Measurements from ENCODE around the gene LANCL2. TPM values are rescaled to one million over a fixed set of nuclear protein-coding genes. Genes with fewer than 3 reads are reported as not detected.

LANCL2 gene
- total RNA-seq, 4 donors from 2014 or later, result 14.5 to 32.5 (median 24.3) TPM

GRCh38 chr7:55439627-55440026, 74.5 kb downstream of the LANCL2 start:
- no peaks in the 10 kb centered on the region for H3K9me3 ChIP-seq

GRCh38 chr7:55440040-55440690, 75.0 kb downstream of the LANCL2 start:
- no peaks in the 10 kb centered on the region for H3K36me3 ChIP-seq
- no peak overlapping the region for H3K4me3 ChIP-seq (replicated peaks in 1 of 3)
- intact Hi-C loops (cut with DNase I), result no loop called here
- no peak for DNase-seq
- no peaks in the 10 kb centered on the region for H3K27me3 ChIP-seq
- WGBS, 2 donors, result 83 to 86% methylated on average over 13 of the region's 13 CpGs
- H3K4me1 ChIP-seq, result no peaks in the 10 kb centered on the region
- TF ChIP-seq POLR2A (IDR thresholded peaks at IDR 0.05) (no peak), CTCF (IDR thresholded peaks at IDR 0.05) (no peak)
- no peaks in the 10 kb centered on the region for H3K9me3 ChIP-seq
- H3K27ac ChIP-seq, result no peak overlapping the region

More at GRCh38 chr7:55439627-55440026, 74.5 kb downstream of the LANCL2 start:
- no peak overlapping the region for H3K4me3 ChIP-seq (replicated peaks in 1 of 3)
- H3K27me3 ChIP-seq, result no peaks in the 10 kb centered on the region
- intact Hi-C loops (cut with DNase I), result loop anchor here (10.0 kb wide), 1 partner anchor 155 kb away; no protein-coding TSS in a partner anchor
- H3K27ac ChIP-seq, result no peak overlapping the region
- TF ChIP-seq CTCF (IDR thresholded peaks at IDR 0.05) (no peak), POLR2A (IDR thresholded peaks at IDR 0.05) (no peak)
- H3K36me3 ChIP-seq, result no peaks in the 10 kb centered on the region
- DNase-seq, result no peak
- no peaks in the 10 kb centered on the region for H3K4me1 ChIP-seq
- 59 to 69% methylated on average over 10 of the region's 10 CpGs for WGBS, 2 donors

GRCh38 chr7:55441002-55441401, 75.9 kb downstream of the LANCL2 start:
- Histone ChIP-seq H3K27me3 (no peaks in the 10 kb centered on the region), H3K27ac (no peak overlapping the region), H3K36me3 (no peaks in the 10 kb centered on the region), H3K9me3 (no peaks in the 10 kb centered on the region), H3K4me3 (replicated peaks in 1 of 3) (no peak overlapping the region), H3K4me1 (no peaks in the 10 kb centered on the region)
- TF ChIP-seq POLR2A (IDR thresholded peaks at IDR 0.05) (no peak), CTCF (IDR thresholded peaks at IDR 0.05) (no peak)
- WGBS, 2 donors, result 88 to 96% methylated on average over 5 of the region's 5 CpGs
- no peak for DNase-seq
- intact Hi-C loops (cut with DNase I), result no loop called here

GRCh38 chr7:55441774-55442522, 76.8 kb downstream of the LANCL2 start:
- no peaks in the 10 kb centered on the region for H3K27me3 ChIP-seq
- no peak for DNase-seq
- no peak for TF ChIP-seq POLR2A (IDR thresholded peaks at IDR 0.05)
- no peak for TF ChIP-seq CTCF (IDR thresholded peaks at IDR 0.05)
- WGBS, 2 donors, result 87 to 89% methylated on average over 7 of the region's 7 CpGs
- H3K9me3 ChIP-seq, result no peaks in the 10 kb centered on the region
- H3K4me1 ChIP-seq, result no peaks in the 10 kb centered on the region
- intact Hi-C loops (cut with DNase I), result no loop called here
- no peak overlapping the region for H3K27ac ChIP-seq
- H3K4me3 ChIP-seq (replicated peaks in 1 of 3), result no peak overlapping the region
- no peaks in the 10 kb centered on the region for H3K36me3 ChIP-seq

- Histone ChIP-seq H3K27ac (no peak overlapping the region), H3K9me3 (no peaks in the 10 kb centered on the region), H3K36me3 (no peaks in the 10 kb centered on the region), H3K4me3 (replicated peaks in 1 of 3) (no peak overlapping the region), H3K4me1 (no peaks in the 10 kb centered on the region), H3K27me3 (no peaks in the 10 kb centered on the region)
- TF ChIP-seq CTCF (IDR thresholded peaks at IDR 0.05), result no peak
- TF ChIP-seq POLR2A (IDR thresholded peaks at IDR 0.05), result no peak
- DNase-seq, result no peak
- intact Hi-C loops (cut with DNase I), result no loop called here
- WGBS, 2 donors, result 82 to 85% methylated on average over 1 of the region's 1 CpG
These were observed 79.6 kb downstream of the LANCL2 start for GRCh38 chr7:55444786-55445185.
